Activated CD8-positive, alpha-beta memory T cell treated with anti-CD3 and anti-CD28 coated beads for 24 hours (primary cell): Measurements from ENCODE around the gene TAAR9.
"Not testable (repeated sequence)": the region's sequence is repeated elsewhere in the genome, so short reads cannot be mapped to it uniquely, and the experiment has no call there.

Experiments used
- DNase-seq: peaks from one replicate; pipeline ENCODE4 v3.0.0-alpha.2; 2020

TAAR9 gene

DNA sequence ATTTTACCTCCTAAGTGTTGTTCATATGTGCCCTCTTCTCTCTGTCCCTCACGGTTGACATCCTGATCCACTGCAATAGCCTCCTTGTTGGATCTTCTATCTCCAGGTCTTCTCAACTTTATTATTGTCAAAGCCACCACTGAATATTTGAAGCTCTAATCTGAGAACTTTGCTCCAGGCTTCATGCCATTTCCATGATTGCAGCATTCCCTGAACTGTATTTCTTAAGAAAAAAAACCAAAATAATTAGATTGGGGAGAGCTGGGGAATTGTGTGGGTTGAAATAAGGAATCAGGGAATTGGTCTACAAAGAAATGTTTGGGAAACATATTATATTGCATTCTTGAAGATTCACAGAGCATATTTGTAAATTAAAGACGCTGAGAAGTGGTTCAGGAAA lies 22.7 kb upstream of the TAAR9 start:
- no peak for DNase-seq

DNA sequence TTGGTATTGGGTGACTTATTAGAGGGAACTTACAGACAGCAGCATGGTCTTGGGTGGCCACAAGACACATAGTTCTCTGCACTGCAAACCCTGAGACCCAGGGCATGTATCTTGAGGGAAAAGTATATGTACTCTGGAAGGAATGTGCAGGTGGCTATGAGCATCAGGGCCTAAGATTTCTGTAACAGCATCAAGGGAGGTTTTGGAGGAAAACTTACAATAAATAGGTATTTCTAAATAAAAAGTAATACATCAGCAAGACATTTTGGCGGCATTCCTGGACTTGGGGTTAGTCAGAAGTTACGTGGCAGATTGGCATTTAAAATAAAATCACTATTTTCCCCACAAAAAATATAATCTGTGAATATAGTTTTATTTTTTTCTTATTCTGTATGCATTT lies 17.1 kb upstream of the TAAR9 start:
- DNase-seq, result no peak

GRCh38 chr6:132524646-132525045 lies 13.4 kb upstream of the TAAR9 start:
- DNase-seq, result no peak

GRCh38 chr6:132525866-132526265 lies 12.2 kb upstream of the TAAR9 start:
- DNase-seq, result no peak

- DNase-seq, result no peak
These were observed 11.6 kb upstream of the TAAR9 start for GRCh38 chr6:132526461-132526860.

- no peak for DNase-seq
These were observed 10.3 kb upstream of the TAAR9 start for GRCh38 chr6:132527791-132528190.

DNA sequence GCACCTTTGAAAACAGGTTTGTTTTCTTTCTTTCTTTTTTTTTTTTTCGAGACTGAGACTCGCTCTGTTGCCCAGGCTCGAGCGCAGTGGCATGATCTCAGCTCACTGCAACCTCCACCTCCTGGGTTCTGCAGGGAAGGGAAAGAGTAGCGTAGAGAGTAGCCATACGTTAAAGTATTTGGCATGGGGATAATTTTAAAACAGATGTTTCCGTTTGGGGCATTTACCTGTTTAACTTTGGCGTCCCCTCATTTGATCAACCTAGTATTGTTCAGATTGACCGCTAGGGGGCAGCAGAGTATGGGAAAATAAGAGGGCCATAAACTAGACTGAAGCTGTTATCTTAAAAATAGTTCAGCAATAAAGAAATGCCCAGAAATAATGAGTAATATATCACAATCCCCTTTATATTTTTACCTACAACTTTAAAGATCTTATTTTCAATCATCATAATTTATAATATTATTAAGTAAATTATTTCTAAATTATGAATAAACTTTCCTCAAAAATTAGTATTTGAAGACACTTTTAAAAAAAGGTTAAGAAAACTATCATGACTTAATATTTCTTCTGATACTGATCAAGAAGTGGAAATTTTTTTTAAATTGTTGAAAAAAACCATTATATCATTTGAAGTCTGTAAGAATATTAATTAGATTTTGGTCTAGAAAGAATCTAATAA lies 7.6 kb upstream of the TAAR9 start:
- peak; percentile 80 for DNase-seq

- DNase-seq, result not testable (repeated sequence)
These were observed 3.5 kb upstream of the TAAR9 start for GRCh38 chr6:132534546-132534945.

- DNase-seq, result no peak
These were observed 932 bp upstream of the TAAR9 start for GRCh38 chr6:132537145-132537544.

- DNase-seq, result no peak
These were observed 6.7 kb downstream of the TAAR9 start for GRCh38 chr6:132544826-132545225.

GRCh38 chr6:132548746-132549463 lies 10.8 kb downstream of the TAAR9 start:
- DNase-seq, result no peak

DNA sequence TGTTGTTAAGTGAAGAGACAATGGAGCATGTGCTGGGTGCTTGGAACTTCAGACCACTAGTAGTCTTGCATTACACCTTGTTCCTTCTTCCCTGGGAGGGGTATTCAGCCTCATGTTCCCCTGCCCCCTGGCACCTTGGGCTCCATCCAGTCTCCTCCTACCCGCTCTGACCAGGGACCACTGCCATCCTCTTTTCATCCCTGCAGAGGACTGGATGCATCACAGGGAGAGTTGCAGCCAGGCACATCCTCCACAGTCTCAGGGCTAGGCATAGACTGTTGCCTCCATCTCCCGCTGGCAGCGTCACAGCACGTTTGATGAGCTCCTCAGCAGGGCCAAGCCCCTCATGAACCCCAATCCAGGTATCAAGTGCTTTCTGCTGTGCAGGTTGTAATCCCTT lies 13.1 kb downstream of the TAAR9 start:
- DNase-seq, result no peak

- DNase-seq, result no peak
These were observed 14.3 kb downstream of the TAAR9 start, which contains the start of gene TAAR8 for GRCh38 chr6:132552372-132552771. Gene TAAR8 (plus strand): TSS chr6:132552672. CDS start chr6:132552693, 21 bp downstream.

- DNase-seq, result not testable (repeated sequence)
These were observed 22.0 kb downstream of the TAAR9 start for GRCh38 chr6:132560087-132560486.

GRCh38 chr6:132566404-132566803 lies 28.3 kb downstream of the TAAR9 start:
- DNase-seq, result no peak

DNA sequence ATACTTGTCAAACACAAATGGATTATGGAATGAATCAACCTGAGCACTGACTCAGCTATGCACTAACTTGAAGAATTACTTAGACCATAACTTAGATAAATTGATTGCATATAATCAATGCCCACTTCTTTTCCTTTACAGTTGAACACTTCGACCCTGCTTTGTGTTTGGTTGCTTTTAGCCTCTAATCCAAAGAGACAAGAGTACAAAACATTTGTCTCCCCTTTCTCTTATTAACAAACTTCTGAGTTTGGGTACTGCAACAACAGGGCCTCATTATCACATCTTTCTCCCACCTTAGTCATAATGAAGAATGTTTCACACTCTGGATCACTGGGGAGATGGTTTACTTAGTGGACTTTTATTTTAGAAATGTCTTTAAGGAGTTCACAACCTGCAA lies 29.5 kb downstream of the TAAR9 start:
- no peak for DNase-seq

DNA sequence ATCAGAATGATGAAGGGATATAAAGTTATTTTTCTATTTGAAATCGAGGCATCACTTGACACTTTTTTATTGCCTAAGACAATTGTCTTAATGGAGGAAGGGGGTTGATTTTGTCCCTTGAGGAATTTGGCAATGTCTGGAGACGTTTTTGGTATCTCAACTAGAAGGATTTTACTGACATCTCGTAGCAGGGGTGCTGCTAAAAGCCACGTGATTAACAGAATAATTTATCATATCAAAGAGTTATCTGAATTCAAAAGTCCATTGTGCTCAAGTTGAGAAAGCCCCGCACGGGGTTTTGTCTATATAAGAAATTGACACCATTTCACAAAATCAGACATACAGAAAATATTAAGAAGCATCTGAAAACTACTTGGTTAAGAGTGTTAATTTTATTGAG lies 30.5 kb downstream of the TAAR9 start:
- DNase-seq, result no peak

DNA sequence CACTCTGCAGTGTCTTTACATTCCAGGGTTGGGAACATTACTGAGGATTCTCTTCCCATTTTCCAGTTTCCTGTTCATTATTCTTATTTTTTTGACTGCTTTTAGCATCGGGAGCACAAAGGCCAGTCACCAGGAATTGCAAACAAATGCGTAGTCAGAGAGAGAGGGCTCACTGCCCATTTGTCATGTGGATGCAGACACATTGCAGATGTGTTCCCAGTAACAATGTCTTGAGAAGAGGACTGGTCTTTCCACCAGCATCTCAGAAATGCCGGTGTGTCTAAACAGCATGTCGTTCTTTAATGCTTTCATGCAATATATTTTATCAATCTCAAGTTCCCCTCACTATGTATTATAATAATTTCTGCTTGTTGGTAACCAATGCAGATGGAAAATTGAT lies 31.1 kb downstream of the TAAR9 start:
- no peak for DNase-seq

GRCh38 chr6:132570221-132570777 lies 32.2 kb downstream of the TAAR9 start, which contains the start of gene TAAR6:
Gene TAAR6 (plus strand): TSS chr6:132570322. CDS start chr6:132570322, 0 bp downstream.
- no peak for DNase-seq

GRCh38 chr6:132571774-132572173 lies 33.7 kb downstream of the TAAR9 start:
- no peak for DNase-seq

GRCh38 chr6:132584698-132585097 lies 46.6 kb downstream of the TAAR9 start:
- no peak for DNase-seq

- DNase-seq, result no peak
These were observed 49.3 kb downstream of the TAAR9 start for GRCh38 chr6:132587424-132587823.
